ENCODE results near the gene TEX14. TPM values are rescaled to one million over a fixed set of nuclear protein-coding genes. Genes with fewer than 3 reads are reported as not detected.
A peak's percentile ranks its signal among the peaks of the same experiment; 100 is the strongest.

TEX14 gene
- total RNA-seq, 4 donors from 2014 or later, result under 0.01 to 0.21 TPM; not detected in 2

GRCh38 chr17:58595194-58595792, 96.6 kb downstream of the TEX14 start:
- Histone ChIP-seq H3K4me3 (no peak overlapping the region), H3K4me1 (no peaks in the 10 kb centered on the region), H3K36me3 (no peaks in the 10 kb centered on the region), H3K9me3 (no peaks in the 10 kb centered on the region), H3K27me3 (no peaks in the 10 kb centered on the region), H3K27ac (no peak overlapping the region)
- DNase-seq (ENCODE audit: low spot score in 2 of 2), result no peak
- TF ChIP-seq EP300 (IDR thresholded peaks at IDR 0.05) (no peak), POLR2A (IDR thresholded peaks at IDR 0.05) (no peak), CTCF (IDR thresholded peaks at IDR 0.05) (no peak)
- WGBS, 2 donors, result 70 to 76% methylated on average over 5 of the region's 5 CpGs

- no peaks in the 10 kb centered on the region for H3K36me3 ChIP-seq
- H3K27me3 ChIP-seq, result no peaks in the 10 kb centered on the region
- no peak for TF ChIP-seq EP300 (IDR thresholded peaks at IDR 0.05)
- no peak for TF ChIP-seq CTCF (IDR thresholded peaks at IDR 0.05)
- no peak for TF ChIP-seq POLR2A (IDR thresholded peaks at IDR 0.05)
- no peaks in the 10 kb centered on the region for H3K9me3 ChIP-seq
- no peaks in the 10 kb centered on the region for H3K4me1 ChIP-seq
- no peak overlapping the region for H3K27ac ChIP-seq
- WGBS, 2 donors, result 85 to 96% methylated on average over 1 of the region's 1 CpG
- no peak overlapping the region for H3K4me3 ChIP-seq
- no peak for DNase-seq (ENCODE audit: low spot score in 2 of 2)
Measured at GRCh38 chr17:58593123-58593522, 98.7 kb downstream of the TEX14 start.

- WGBS, 2 donors, result 84% methylated on average over 6 of the region's 6 CpGs
- no peaks in the 10 kb centered on the region for H3K9me3 ChIP-seq
Measured at GRCh38 chr17:58591455-58591854, 100.4 kb downstream of the TEX14 start.

GRCh38 chr17:58590377-58590776, 101.5 kb downstream of the TEX14 start:
- 62 to 85% methylated on average over 2 of the region's 2 CpGs for WGBS, 2 donors
- H3K27me3 ChIP-seq, result no peaks in the 10 kb centered on the region
- H3K4me3 ChIP-seq, result no peak overlapping the region
- no peak overlapping the region for H3K27ac ChIP-seq
- H3K4me1 ChIP-seq, result peaks cover 0 to 5% (median 0%) of the 10 kb centered on the region in 4 donors
- no peak for DNase-seq (ENCODE audit: low spot score in 2 of 2)
- no peaks in the 10 kb centered on the region for H3K9me3 ChIP-seq
- no peak for TF ChIP-seq EP300 (IDR thresholded peaks at IDR 0.05)
- no peak for TF ChIP-seq CTCF (IDR thresholded peaks at IDR 0.05)
- TF ChIP-seq POLR2A (IDR thresholded peaks at IDR 0.05), result no peak
- H3K36me3 ChIP-seq, result no peaks in the 10 kb centered on the region

More at GRCh38 chr17:58591455-58591854, 100.4 kb downstream of the TEX14 start:
- no peak overlapping the region for H3K4me3 ChIP-seq
- H3K4me1 ChIP-seq, result peaks cover 0 to 5% (median 0%) of the 10 kb centered on the region in 4 donors
- no peak overlapping the region for H3K27ac ChIP-seq
- H3K27me3 ChIP-seq, result no peaks in the 10 kb centered on the region
- no peaks in the 10 kb centered on the region for H3K36me3 ChIP-seq
- TF ChIP-seq CTCF (IDR thresholded peaks at IDR 0.05), result no peak
- TF ChIP-seq POLR2A (IDR thresholded peaks at IDR 0.05), result no peak
- DNase-seq (ENCODE audit: low spot score in 2 of 2), result no peak

GRCh38 chr17:58587713-58588117, 104.1 kb downstream of the TEX14 start:
- TF ChIP-seq EP300 (IDR thresholded peaks at IDR 0.05), result no peak
- TF ChIP-seq CTCF (IDR thresholded peaks at IDR 0.05), result peak; percentile 79 to 95 (median 90)
- WGBS, 2 donors, result 5 to 8% methylated on average over 2 of the region's 2 CpGs

More at GRCh38 chr17:58587713-58588117, 104.1 kb downstream of the TEX14 start:
- H3K27me3 ChIP-seq, result no peaks in the 10 kb centered on the region
- DNase-seq (ENCODE audit: low spot score in 2 of 2), result peak in 1 of 2 donors; percentile 42
- no peaks in the 10 kb centered on the region for H3K36me3 ChIP-seq
- H3K9me3 ChIP-seq, result no peaks in the 10 kb centered on the region
- H3K27ac ChIP-seq, result no peak overlapping the region
- H3K4me3 ChIP-seq, result no peak overlapping the region
- peaks cover 0 to 5% (median 0%) of the 10 kb centered on the region in 4 donors for H3K4me1 ChIP-seq
